ENCODE measurements around the gene OLFML1. TPM values are rescaled to one million over a fixed set of nuclear protein-coding genes. Genes with fewer than 3 reads are reported as not detected.

Gene OLFML1
- total RNA-seq, 1 experiment from 2014 or later, result not detected

DNA sequence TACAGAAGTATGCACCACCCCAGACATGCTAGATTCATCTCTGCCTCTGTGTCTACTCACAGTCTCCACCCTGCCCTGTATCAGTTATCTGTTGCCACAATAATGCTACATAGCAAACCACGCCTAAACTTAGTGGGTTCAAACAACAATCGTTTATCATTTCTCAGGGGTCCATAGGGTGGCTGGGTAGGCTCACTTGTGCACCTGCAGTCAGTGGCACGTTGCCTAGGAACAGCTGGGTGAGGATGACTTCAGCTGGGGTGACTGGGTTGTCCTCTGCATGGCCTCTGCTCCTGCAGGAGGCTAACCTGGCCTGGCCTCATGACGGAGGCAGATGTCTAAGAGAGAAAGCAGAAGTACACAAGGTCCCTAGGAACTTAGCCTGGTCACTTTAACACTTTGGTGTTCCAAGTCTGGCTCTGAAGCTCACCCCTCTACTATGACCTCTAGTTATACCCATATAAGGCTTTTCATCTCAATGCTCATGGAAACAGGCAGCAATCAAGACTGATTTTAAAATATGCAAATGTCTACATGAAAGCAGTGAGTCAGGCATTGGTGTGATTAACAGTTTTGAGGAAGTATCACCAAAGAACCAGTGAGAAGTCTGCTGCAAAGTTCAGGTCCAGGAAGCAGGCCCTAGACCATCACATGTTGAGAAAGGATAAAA is 10.7 kb downstream of the OLFML1 start:
- Mint-ChIP-seq H3K27ac (peak overlapping the region in 1 of 3 experiments; percentile 6; a peak in 1 of 7 replicates), H3K4me3 (no peak overlapping the region), H3K4me1 (peaks cover 17 to 20% of the 10 kb centered on the region in 2 experiments), H3K9me3 (no peaks in the 10 kb centered on the region), H3K36me3 (ENCODE audit: insufficient read depth in 1 of 3, low read depth in 3 of 3) (no peaks in the 10 kb centered on the region), H3K27me3 (ENCODE audit: low read depth) (no peaks in the 10 kb centered on the region)
- Histone ChIP-seq H3K14ac (ENCODE audit: insufficient read depth, low read length) (no peak overlapping the region), H3K9me3 (ENCODE audit: control insufficient read depth, low read depth, low read length) (no peaks in the 10 kb centered on the region), H2BK120ac (ENCODE audit: low read depth, low read length, poor library complexity, severe bottlenecking) (no peak overlapping the region), H3K23ac (ENCODE audit: insufficient read length, low read depth, low read length) (no peak overlapping the region), H3K27ac (ENCODE audit: insufficient read length, low read depth, low read length) (no peak overlapping the region), H4K91ac (ENCODE audit: insufficient read length, low read depth, low read length) (no peak overlapping the region), H2BK15ac (ENCODE audit: low read depth, low read length) (no peak overlapping the region), H4K5ac (ENCODE audit: insufficient read length, low read depth, low read length) (no peak overlapping the region), H2BK12ac (ENCODE audit: insufficient read length, low read depth, low read length) (no peak overlapping the region), H3T11ph (ENCODE audit: low read length) (no peak overlapping the region), H3K79me1 (ENCODE audit: insufficient read depth, low read depth, low read length, poor library complexity, severe bottlenecking) (no peaks in the 10 kb centered on the region), H2BK5ac (ENCODE audit: insufficient read length, low read length) (no peak overlapping the region), H2AFZ (ENCODE audit: low read length) (no peak overlapping the region), H3K18ac (ENCODE audit: insufficient read length, low read depth, low read length) (no peak overlapping the region), H4K20me1 (ENCODE audit: control insufficient read depth, insufficient read depth, insufficient read length) (no peaks in the 10 kb centered on the region), H3K79me2 (ENCODE audit: insufficient read depth, low read length) (no peaks in the 10 kb centered on the region), H3K9ac (ENCODE audit: extremely low read depth, insufficient read length, low read length) (no peak overlapping the region), H3K4ac (ENCODE audit: low read depth, low read length) (no peak overlapping the region), H2AK5ac (ENCODE audit: insufficient read length, low read length) (no peak overlapping the region), H2BK20ac (ENCODE audit: low read depth, low read length, poor library complexity, severe bottlenecking) (no peak overlapping the region), H3K56ac (ENCODE audit: insufficient read length, low read depth, low read length) (peak overlapping the region; percentile 24), H3K4me1 (ENCODE audit: insufficient read depth, low read length) (no peaks in the 10 kb centered on the region; the same call in 1 of the 2 replicates), H4K8ac (replicated peaks; ENCODE audit: insufficient read length, low read depth, low read length) (no peak overlapping the region), H3K23me2 (ENCODE audit: insufficient read length, low read depth, low read length, poor library complexity, severe bottlenecking) (peaks cover 2% of the 10 kb centered on the region), H3K4me2 (ENCODE audit: insufficient read depth, insufficient read length, low read length) (no peak overlapping the region), H3K27me3 (ENCODE audit: insufficient read depth, low read length) (no peaks in the 10 kb centered on the region)
- no peak for DNase-seq
- no CpG with 5 or more reads among the region's 4 CpGs for WGBS (ENCODE audit: extremely low coverage, insufficient read length, low lambda C conversion rate)
- TF ChIP-seq, protein P1, sequence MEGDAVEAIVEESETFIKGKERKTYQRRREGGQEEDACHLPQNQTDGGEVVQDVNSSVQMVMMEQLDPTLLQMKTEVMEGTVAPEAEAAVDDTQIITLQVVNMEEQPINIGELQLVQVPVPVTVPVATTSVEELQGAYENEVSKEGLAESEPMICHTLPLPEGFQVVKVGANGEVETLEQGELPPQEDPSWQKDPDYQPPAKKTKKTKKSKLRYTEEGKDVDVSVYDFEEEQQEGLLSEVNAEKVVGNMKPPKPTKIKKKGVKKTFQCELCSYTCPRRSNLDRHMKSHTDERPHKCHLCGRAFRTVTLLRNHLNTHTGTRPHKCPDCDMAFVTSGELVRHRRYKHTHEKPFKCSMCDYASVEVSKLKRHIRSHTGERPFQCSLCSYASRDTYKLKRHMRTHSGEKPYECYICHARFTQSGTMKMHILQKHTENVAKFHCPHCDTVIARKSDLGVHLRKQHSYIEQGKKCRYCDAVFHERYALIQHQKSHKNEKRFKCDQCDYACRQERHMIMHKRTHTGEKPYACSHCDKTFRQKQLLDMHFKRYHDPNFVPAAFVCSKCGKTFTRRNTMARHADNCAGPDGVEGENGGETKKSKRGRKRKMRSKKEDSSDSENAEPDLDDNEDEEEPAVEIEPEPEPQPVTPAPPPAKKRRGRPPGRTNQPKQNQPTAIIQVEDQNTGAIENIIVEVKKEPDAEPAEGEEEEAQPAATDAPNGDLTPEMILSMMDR (conservative IDR thresholded peaks at IDR 0.05), result no peak
